Esophagus (tissue), 2 donors: ENCODE measurements around the gene MARF1. TPM values are rescaled to one million over a fixed set of nuclear protein-coding genes. Genes with fewer than 3 reads are reported as not detected.

Experiments used
- H3K27ac ChIP-seq, 2 donors: one replicate each; pipeline ENCODE4 v1.5.1; 2013; ENCODE audit warnings: low read depth in 2 of 2, mild to moderate bottlenecking in 2 of 2, inconsistent platforms in 1 of 2, low read length in 1 of 2, moderate library complexity in 1 of 2
- H3K27me3 ChIP-seq, 2 donors: one replicate each; pipeline ENCODE4 v1.6.1; 2013; ENCODE audit warnings: low read length in 2 of 2, control low read depth in 1 of 2, mild to moderate bottlenecking in 1 of 2; ENCODE audit not compliant: insufficient read depth in 2 of 2, control insufficient read depth in 1 of 2
- H3K36me3 ChIP-seq, 2 donors: one replicate each; pipeline ENCODE4 v1.6.1; 2013; ENCODE audit warnings: low read length in 1 of 2; ENCODE audit not compliant: control insufficient read depth in 2 of 2, insufficient read depth in 2 of 2
- H3K4me1 ChIP-seq, 2 donors: one replicate each; pipeline ENCODE4 v1.6.1; 2013; ENCODE audit warnings: low read length in 1 of 2; ENCODE audit not compliant: control insufficient read depth in 2 of 2, insufficient read depth in 2 of 2
- H3K4me3 ChIP-seq, 2 donors: one replicate each; pipeline ENCODE4 v1.5.1; 2013; ENCODE audit warnings: low read length in 2 of 2, mild to moderate bottlenecking in 2 of 2, low read depth in 1 of 2, moderate library complexity in 1 of 2
- H3K9me3 ChIP-seq, 2 donors: one replicate each; pipeline ENCODE4 v1.6.1; 2013; ENCODE audit warnings: mild to moderate bottlenecking in 2 of 2, low read depth in 1 of 2, low read length in 1 of 2, moderate library complexity in 1 of 2; ENCODE audit not compliant: control insufficient read depth in 2 of 2, insufficient read depth in 1 of 2
- WGBS, 2 donors: extraction: QIAGEN DNeasy Blood & Tissue Kit; methylation state at CpG; one replicate each; pipeline ENCODE4 v1.1.7; 2013; 5-methylcytosine and 5-hydroxymethylcytosine counted together
- polyA plus RNA-seq, 2 donors: library from polyadenylated mRNA; stranded (reverse); fragments of 200-250 nt; gene quantifications; one replicate each; pipeline ENCODE4 v1.2.3, GENCODE V29; 2013
- donor health status: healthy with polysubstance abuse.
- donor health status: Bipolar disorder and iron deficiency.

Gene MARF1
- polyA plus RNA-seq, 2 donors = 9.9 to 10.3 TPM

- Histone ChIP-seq H3K36me3 (peaks cover 9 to 21% of the 10 kb centered on the region in 2 donors), H3K4me3 (no peak overlapping the region), H3K27me3 (no peaks in the 10 kb centered on the region), H3K4me1 (no peaks in the 10 kb centered on the region), H3K9me3 (no peaks in the 10 kb centered on the region), H3K27ac (no peak overlapping the region)
These were observed 6.5 kb downstream of the MARF1 start for GRCh38 chr16:15636392-15636873.

DNA sequence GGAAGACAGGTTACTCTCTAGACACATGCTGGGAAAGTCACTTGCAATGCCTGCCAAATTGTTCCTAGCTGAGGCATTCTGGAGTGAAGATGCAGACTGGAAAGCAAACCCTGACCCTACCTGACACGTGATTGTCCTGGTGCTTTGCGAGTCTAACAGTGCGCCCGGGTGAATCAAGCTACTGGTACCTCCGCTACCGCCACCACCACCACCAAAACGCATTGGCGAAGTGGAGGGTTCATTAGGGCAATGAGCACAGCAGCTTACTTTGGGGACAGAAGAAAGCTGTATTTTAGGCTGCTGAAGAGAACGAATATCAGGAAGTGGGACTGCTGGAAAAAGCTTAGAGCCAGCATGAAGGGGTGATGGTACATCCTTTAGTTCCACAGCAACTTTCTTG is 7.0 kb downstream of the MARF1 start:
- 93 to 94% methylated on average over 9 of the region's 9 CpGs for WGBS, 2 donors
- no peak overlapping the region for H3K27ac ChIP-seq
- H3K4me1 ChIP-seq = no peaks in the 10 kb centered on the region
- H3K4me3 ChIP-seq = no peak overlapping the region
- peaks cover 9 to 21% of the 10 kb centered on the region in 2 donors for H3K36me3 ChIP-seq
- H3K27me3 ChIP-seq = no peaks in the 10 kb centered on the region
- H3K9me3 ChIP-seq = no peaks in the 10 kb centered on the region

- no peak overlapping the region for H3K4me3 ChIP-seq
- H3K27me3 ChIP-seq = no peaks in the 10 kb centered on the region
- no peaks in the 10 kb centered on the region for H3K4me1 ChIP-seq
- no peak overlapping the region for H3K27ac ChIP-seq
- H3K9me3 ChIP-seq = no peaks in the 10 kb centered on the region
- 97 to 100% methylated on average over 2 of the region's 2 CpGs for WGBS, 2 donors
- H3K36me3 ChIP-seq = peaks cover 11 to 18% of the 10 kb centered on the region in 2 donors
These were observed 11.1 kb downstream of the MARF1 start for GRCh38 chr16:15631730-15632409.

GRCh38 chr16:15621889-15622288 is 21.1 kb downstream of the MARF1 start:
- H3K36me3 ChIP-seq = peaks cover 17 to 37% of the 10 kb centered on the region in 2 donors
- no peak overlapping the region for H3K4me3 ChIP-seq
- H3K4me1 ChIP-seq = no peaks in the 10 kb centered on the region
- H3K9me3 ChIP-seq = no peaks in the 10 kb centered on the region
- 84 to 96% methylated on average over 8 of the region's 8 CpGs for WGBS, 2 donors
- H3K27me3 ChIP-seq = no peaks in the 10 kb centered on the region
- no peak overlapping the region for H3K27ac ChIP-seq

GRCh38 chr16:15621456-15621855 is 21.5 kb downstream of the MARF1 start:
- Histone ChIP-seq H3K36me3 (peaks cover 19 to 38% of the 10 kb centered on the region in 2 donors), H3K4me3 (no peak overlapping the region), H3K4me1 (no peaks in the 10 kb centered on the region), H3K27ac (no peak overlapping the region), H3K9me3 (no peaks in the 10 kb centered on the region), H3K27me3 (no peaks in the 10 kb centered on the region)
- 87% methylated on average over 4 of the region's 4 CpGs for WGBS, 2 donors

GRCh38 chr16:15620611-15621195 is 22.3 kb downstream of the MARF1 start:
- H3K9me3 ChIP-seq = no peaks in the 10 kb centered on the region
- H3K27me3 ChIP-seq = no peaks in the 10 kb centered on the region
- H3K4me1 ChIP-seq = no peaks in the 10 kb centered on the region
- WGBS, 2 donors = 75 to 78% methylated on average over 6 of the region's 6 CpGs
- no peak overlapping the region for H3K27ac ChIP-seq
- H3K36me3 ChIP-seq = peaks cover 20 to 43% of the 10 kb centered on the region in 2 donors
- H3K4me3 ChIP-seq = no peak overlapping the region

GRCh38 chr16:15618392-15618791 is 24.6 kb downstream of the MARF1 start:
- Histone ChIP-seq H3K27ac (no peak overlapping the region), H3K9me3 (no peaks in the 10 kb centered on the region), H3K36me3 (peaks cover 15 to 31% of the 10 kb centered on the region in 2 donors), H3K4me1 (no peaks in the 10 kb centered on the region), H3K4me3 (no peak overlapping the region), H3K27me3 (no peaks in the 10 kb centered on the region)
- 92 to 94% methylated on average over 4 of the region's 4 CpGs for WGBS, 2 donors

- H3K36me3 ChIP-seq = peaks cover 15 to 31% of the 10 kb centered on the region in 2 donors
- H3K9me3 ChIP-seq = no peaks in the 10 kb centered on the region
- H3K27me3 ChIP-seq = no peaks in the 10 kb centered on the region
- 96 to 97% methylated on average over 4 of the region's 4 CpGs for WGBS, 2 donors
- no peak overlapping the region for H3K27ac ChIP-seq
- H3K4me1 ChIP-seq = no peaks in the 10 kb centered on the region
- no peak overlapping the region for H3K4me3 ChIP-seq
These were observed 25.1 kb downstream of the MARF1 start for GRCh38 chr16:15617901-15618300.

DNA sequence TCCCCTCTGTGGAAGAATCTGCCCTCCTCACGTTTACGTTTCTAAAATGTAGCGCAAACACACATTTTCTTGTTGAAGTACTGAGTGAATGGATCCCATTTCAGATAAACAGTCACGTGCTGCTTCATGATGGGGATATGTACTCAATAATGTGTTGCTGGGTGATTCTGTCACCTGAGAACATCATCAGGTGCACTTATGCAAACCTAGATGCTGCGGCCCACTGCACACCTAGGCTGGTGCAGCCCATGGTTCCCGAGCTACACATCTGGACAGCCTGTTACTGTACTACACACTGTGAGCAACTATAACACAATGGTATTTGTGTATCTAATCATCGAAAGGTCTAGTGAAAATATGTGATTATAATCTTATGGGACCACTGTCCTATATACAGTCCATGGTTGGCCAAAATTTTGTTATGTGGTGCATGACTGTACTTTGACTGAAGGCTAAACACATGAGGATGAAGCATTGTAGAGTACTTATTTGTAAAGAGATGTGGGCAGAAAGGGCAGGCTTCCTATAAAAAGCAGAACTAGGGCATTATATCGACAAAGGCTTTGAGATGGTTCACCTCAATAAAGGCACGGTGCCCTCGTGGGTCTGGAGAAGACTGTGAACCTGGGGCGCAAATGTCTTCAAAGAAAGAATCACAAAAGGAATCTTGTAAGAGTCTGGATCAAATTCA is 26.3 kb downstream of the MARF1 start:
- Histone ChIP-seq H3K9me3 (no peaks in the 10 kb centered on the region), H3K27me3 (no peaks in the 10 kb centered on the region), H3K4me3 (no peak overlapping the region), H3K27ac (no peak overlapping the region), H3K36me3 (peaks cover 22 to 28% of the 10 kb centered on the region in 2 donors), H3K4me1 (no peaks in the 10 kb centered on the region)
- WGBS, 2 donors = 92 to 93% methylated on average over 11 of the region's 11 CpGs
